Activated B cell treated with CpG ODN at 0.5 μM for 24 hours (primary cell): ENCODE measurements around the gene DOP1B. TPM values are rescaled to one million over a fixed set of nuclear protein-coding genes. Genes with fewer than 3 reads are reported as not detected.

ENCODE experiments used
- ATAC-seq: fragments of 200-7000 bp; cut with Tn5 transposase; one replicate; pipeline ENCODE4 v1.10.0; 2021; ENCODE audit warnings: low read depth, mild to moderate bottlenecking, moderate library complexity
- CTCF ChIA-PET: fragments of 350-600 bp; sonication (Branson Sonifier 250); formaldehyde crosslinking; loops from one replicate; lab custom pipeline; 2021; ENCODE audit warnings: antibody characterized with exemption; lab: Charles Lee
- POLR2A ChIA-PET: fragments of 350-600 bp; sonication (Branson Sonifier 250); formaldehyde crosslinking; loops from one replicate; lab custom pipeline; 2021; ENCODE audit warnings: antibody characterized with exemption; lab: Charles Lee
- DNase-seq: peaks from one replicate; pipeline ENCODE4 v3.0.0; 2022
- H3K27ac Mint-ChIP-seq: one replicate; pipeline ENCODE4 v1.8.0; 2020; ENCODE audit warnings: mixed read lengths
- H3K27me3 Mint-ChIP-seq: one replicate; pipeline ENCODE4 v1.8.0; 2021; ENCODE audit warnings: mixed read lengths
- H3K36me3 Mint-ChIP-seq: one replicate; pipeline ENCODE4 v1.8.0; 2021; ENCODE audit warnings: low read depth, mixed read lengths
- H3K4me1 Mint-ChIP-seq: one replicate; pipeline ENCODE4 v1.8.0; 2021; ENCODE audit warnings: mixed read lengths
- H3K4me3 Mint-ChIP-seq: one replicate; pipeline ENCODE4 v1.8.0; 2020; ENCODE audit warnings: mild to moderate bottlenecking, mixed read lengths
- H3K9me3 Mint-ChIP-seq: one replicate; pipeline ENCODE4 v1.8.0; 2020; ENCODE audit warnings: mixed read lengths
- CTCF ChIP-seq: fragments of 200-600 bp; IDR thresholded peaks from one replicate; pipeline ENCODE4 v1.8.0; 2022; ENCODE audit warnings: antibody characterized with exemption, mild to moderate bottlenecking
- intact Hi-C: fragments of 100-400 bp; cut with micrococcal nuclease; formaldehyde crosslinking; loops from one replicate; pipeline ENCODE4 v1.15.1; 2024
- total RNA-seq: library from RNA; stranded (reverse); gene quantifications from 2 replicates; pipeline ENCODE4 v1.2.3, GENCODE V29; 2022

The DOP1B gene
- total RNA-seq, 1 donor from 2014 or later, result 33.9 TPM

GRCh38 chr21:36125512-36126207 is 31.0 kb upstream of the DOP1B start:
- H3K4me3 Mint-ChIP-seq, result no peak overlapping the region
- H3K9me3 Mint-ChIP-seq, result no peaks in the 10 kb centered on the region
- H3K36me3 Mint-ChIP-seq, result no peaks in the 10 kb centered on the region
- H3K27ac Mint-ChIP-seq, result no peak overlapping the region
- H3K4me1 Mint-ChIP-seq, result peaks cover 14% of the 10 kb centered on the region
- no peaks in the 10 kb centered on the region for H3K27me3 Mint-ChIP-seq
- DNase-seq, result no peak
- intact Hi-C loops, result no loop called here
- CTCF ChIA-PET, result interaction anchor here (0.6 to 1.8 kb wide), 3 partner anchors 8 to 17 kb away, joined by 3 to 4 read pairs (median 3); no protein-coding TSS in a partner anchor
- POLR2A ChIA-PET, result no interaction called here
- ATAC-seq, result peak; percentile 57
- peak; percentile 60 for TF ChIP-seq CTCF

- TF ChIP-seq CTCF, result no peak
- Mint-ChIP-seq H3K36me3 (no peaks in the 10 kb centered on the region), H3K27ac (no peak overlapping the region), H3K4me1 (peaks cover 18% of the 10 kb centered on the region), H3K4me3 (no peak overlapping the region), H3K9me3 (no peaks in the 10 kb centered on the region), H3K27me3 (no peaks in the 10 kb centered on the region)
- CTCF ChIA-PET, result interaction anchor here (0.5 to 1.8 kb wide), 2 partner anchors 16 to 283 kb away, joined by 3 read pairs; no protein-coding TSS in a partner anchor
- ATAC-seq (no peak), DNase-seq (no peak)
- POLR2A ChIA-PET, result interaction anchor here (1.2 kb wide), 1 partner anchor 10 kb away, joined by 7 read pairs; no protein-coding TSS in a partner anchor
- intact Hi-C loops, result no loop called here
These were observed 30.4 kb upstream of the DOP1B start for GRCh38 chr21:36126208-36126565.

- no peaks in the 10 kb centered on the region for H3K36me3 Mint-ChIP-seq
- TF ChIP-seq CTCF, result no peak
- no peaks in the 10 kb centered on the region for H3K27me3 Mint-ChIP-seq
- no peak overlapping the region for H3K27ac Mint-ChIP-seq
- no peak for ATAC-seq
- H3K4me3 Mint-ChIP-seq, result no peak overlapping the region
- CTCF ChIA-PET, result interaction anchor here (0.5 to 1.5 kb wide), 2 partner anchors 14 to 284 kb away, joined by 3 to 8 read pairs; no protein-coding TSS in a partner anchor
- H3K4me1 Mint-ChIP-seq, result peaks cover 18% of the 10 kb centered on the region
- H3K9me3 Mint-ChIP-seq, result no peaks in the 10 kb centered on the region
- POLR2A ChIA-PET, result interaction anchor here (1.2 kb wide), 1 partner anchor 9 kb away, joined by 7 read pairs; no protein-coding TSS in a partner anchor
- DNase-seq, result no peak
- intact Hi-C loops, result no loop called here
These were observed 30.0 kb upstream of the DOP1B start for GRCh38 chr21:36126621-36127110.

GRCh38 chr21:36127250-36127904 is 29.2 kb upstream of the DOP1B start:
- POLR2A ChIA-PET, result interaction anchor here (0.7 to 1.2 kb wide), 2 partner anchors 9 to 67 kb away, joined by 4 to 7 read pairs; partner anchors contain the start of gene SETD4
- H3K4me3 Mint-ChIP-seq, result no peak overlapping the region
- peaks cover 3% of the 10 kb centered on the region for H3K36me3 Mint-ChIP-seq
- DNase-seq (no peak), ATAC-seq (no peak)
- H3K9me3 Mint-ChIP-seq, result no peaks in the 10 kb centered on the region
- no peak overlapping the region for H3K27ac Mint-ChIP-seq
- CTCF ChIA-PET, result interaction anchor here (0.7 to 1.5 kb wide), 2 partner anchors 13 kb away, joined by 7 to 8 read pairs; no protein-coding TSS in a partner anchor
- H3K4me1 Mint-ChIP-seq, result peaks cover 21% of the 10 kb centered on the region
- intact Hi-C loops, result no loop called here
- H3K27me3 Mint-ChIP-seq, result no peaks in the 10 kb centered on the region
- TF ChIP-seq CTCF, result no peak

GRCh38 chr21:36127977-36128376 is 28.6 kb upstream of the DOP1B start:
- no peak for TF ChIP-seq CTCF
- Mint-ChIP-seq H3K27ac (no peak overlapping the region), H3K9me3 (no peaks in the 10 kb centered on the region), H3K4me3 (no peak overlapping the region), H3K36me3 (peaks cover 3% of the 10 kb centered on the region), H3K4me1 (peaks cover 21% of the 10 kb centered on the region), H3K27me3 (no peaks in the 10 kb centered on the region)
- CTCF ChIA-PET, result interaction anchor here (0.7 to 1.5 kb wide), 2 partner anchors 12 to 13 kb away, joined by 7 to 8 read pairs; no protein-coding TSS in a partner anchor
- POLR2A ChIA-PET, result interaction anchor here (0.7 kb wide), 1 partner anchor 68 kb away, joined by 4 read pairs; the partner anchor contains the start of gene SETD4
- ATAC-seq (no peak), DNase-seq (no peak)
- intact Hi-C loops, result no loop called here
